ENCODE data around the gene NAV3.

DNA sequence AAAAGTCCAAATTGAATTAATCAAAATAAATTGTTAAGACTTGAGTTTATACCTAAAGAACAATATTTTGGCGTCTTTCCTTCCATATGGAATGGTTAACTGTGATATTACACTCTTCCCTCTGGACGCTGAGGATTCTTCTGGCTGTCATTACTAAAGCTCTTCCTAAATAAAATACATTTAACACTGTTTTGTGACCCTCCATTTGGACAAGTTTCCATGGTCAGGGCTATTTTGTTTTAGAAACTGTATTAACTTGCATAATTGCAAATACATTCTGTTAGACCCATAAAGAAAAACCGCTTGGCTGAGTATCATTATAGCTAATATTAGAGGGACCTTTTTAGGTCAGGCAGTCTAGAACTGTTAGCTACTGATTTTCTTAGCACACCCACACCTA is 87.4 kb downstream of the NAV3 start:
- TF ChIP-seq CTCF (IDR thresholded peaks at IDR 0.05) (no peak), POLR2A (IDR thresholded peaks at IDR 0.05) (no peak)
